ENCODE measurements around the gene TMC6.
"Not testable (repeated sequence)": the region's sequence is repeated elsewhere in the genome, so short reads cannot be mapped to it uniquely, and the experiment has no call there.

The TMC6 gene

DNA sequence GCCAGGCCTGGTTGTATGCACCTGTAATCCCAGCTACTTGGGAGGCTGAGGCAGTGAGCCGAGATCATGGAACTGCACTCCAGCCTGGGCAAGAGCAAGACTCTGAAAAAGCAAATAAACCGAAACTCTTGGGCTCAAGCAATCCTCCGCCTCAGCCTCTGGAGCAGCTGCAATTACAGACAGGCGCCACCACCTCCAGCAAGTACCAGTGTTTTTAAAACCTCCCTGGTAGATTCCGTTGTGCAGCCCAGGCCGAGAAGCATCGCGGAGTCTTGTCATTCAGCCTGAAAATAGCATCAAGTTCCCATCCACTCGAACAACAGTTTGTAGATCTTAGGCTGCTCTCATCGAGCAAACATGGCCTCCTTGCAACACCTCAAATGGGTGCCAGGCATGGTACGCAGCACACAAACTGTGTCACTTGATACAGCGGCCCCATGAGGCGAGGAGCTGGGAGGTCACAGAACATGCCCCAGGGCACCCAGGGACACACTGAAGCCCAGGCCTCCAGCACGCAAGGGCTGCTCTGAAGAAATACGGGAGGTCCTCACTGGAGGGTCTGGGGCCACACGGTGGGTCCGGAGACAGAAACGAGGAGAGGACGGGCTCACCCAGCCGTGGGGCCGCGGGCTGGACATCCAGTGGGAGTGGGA, 18.1 kb downstream of the TMC6 start:
- no peak for DNase-seq (ENCODE audit: low read depth in 2 of 2)

DNA sequence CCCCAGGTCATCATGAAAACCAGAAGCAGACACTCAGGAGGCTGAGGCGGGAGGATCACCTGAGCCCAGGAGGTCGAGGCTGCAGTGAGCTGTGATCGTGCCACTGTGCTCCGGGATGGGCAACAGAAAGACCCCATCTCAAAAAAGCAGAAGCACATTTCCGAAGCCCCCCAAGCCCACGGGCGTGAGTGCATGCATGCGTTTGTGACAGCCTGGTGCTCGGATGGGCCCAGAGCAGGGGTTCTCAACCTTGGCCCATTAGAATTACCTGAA, 19.1 kb downstream of the TMC6 start:
- no peak for DNase-seq (ENCODE audit: low read depth in 2 of 2)

DNA sequence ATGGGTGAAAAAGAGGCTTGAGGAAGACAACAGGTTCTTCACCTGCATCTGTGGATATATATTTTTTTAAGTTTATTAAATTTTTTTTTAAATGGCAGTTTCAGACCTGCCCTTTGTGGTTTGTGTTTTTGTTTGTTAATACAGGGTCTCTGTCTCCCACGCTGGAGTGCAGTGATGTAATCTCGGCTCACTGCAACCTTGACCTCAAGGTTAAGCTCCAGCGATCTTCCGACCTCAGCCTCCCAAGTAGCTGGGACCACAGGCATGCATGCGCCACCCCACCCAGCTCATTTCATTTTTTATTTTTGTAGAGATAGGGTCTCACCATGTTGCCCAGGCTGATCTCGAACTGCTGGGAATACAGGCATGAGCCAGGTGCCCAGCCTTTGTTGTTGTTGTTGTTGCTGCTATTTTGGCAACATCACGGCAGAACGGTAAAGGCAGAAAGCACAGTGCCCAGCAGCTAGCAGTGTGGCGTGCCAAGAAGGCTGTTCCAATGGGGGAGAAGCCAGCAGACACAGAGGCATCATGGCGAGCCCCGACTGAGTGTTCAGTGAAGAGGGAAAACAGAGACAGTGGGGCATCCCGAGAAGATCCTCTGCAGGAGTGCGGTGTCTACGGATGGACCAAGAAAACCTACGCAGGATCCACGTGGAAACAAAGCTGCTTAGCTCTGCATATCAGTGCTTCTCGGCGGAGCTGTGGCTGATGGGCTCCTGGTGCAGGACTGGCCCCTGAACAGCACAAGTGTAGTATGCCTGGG, 19.6 kb downstream of the TMC6 start:
- no peak for DNase-seq (ENCODE audit: low read depth in 2 of 2)

DNA sequence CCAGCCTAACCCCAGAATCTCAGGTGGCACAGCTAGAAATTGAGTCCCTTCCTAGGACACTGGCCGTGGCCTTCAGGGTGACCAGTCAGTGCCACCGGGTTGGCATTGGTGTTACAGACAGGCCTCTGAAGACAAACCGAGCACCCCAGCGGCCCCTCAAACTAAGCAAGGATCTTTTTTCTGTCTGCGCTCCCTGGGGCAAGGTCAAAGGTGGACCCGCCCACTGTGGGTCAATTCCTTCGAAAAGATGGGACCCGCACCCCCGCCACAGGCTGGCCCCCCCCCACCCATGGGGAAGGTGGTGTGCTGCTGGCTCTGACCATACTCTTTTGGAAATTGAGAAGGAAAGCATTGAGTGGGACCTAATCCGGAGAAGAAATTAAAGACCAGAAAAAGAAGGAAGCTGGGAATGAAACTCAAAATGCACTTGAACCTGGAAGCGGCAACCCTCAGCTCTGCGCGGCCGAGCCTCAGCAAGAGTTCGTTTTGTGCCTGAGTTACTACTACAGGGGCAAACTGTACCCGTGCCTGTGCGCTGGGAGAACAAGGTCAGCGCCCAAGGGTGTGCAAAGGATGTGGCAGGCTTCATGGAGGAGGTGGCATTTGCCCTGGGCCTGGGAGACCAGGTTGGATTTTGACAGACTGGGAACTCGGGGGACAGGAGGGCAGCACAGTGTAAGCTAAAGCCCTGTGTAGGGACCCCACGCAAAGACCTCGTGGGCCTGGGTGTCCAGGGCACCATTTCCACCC, 20.4 kb downstream of the TMC6 start:
- no peak for DNase-seq (ENCODE audit: low read depth in 2 of 2)

DNA sequence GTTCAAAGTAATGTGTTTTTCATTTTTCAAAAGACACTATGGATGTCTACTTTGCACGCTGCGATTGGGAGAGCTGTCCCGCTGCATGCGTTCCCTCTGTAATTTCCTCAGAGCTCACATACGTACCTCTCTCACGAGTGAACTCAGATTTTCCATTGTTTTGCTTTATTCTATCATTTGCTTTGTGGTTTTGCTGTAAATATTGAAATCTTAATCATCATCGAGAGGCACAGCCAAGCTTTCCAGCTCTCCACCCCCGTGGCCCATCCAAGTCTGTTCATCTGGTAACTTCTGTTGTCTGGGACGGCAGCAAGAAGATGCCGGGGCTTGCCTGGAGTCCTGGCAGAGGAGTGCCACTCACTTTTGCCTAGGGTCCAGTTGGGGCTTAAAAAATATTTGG, 21.1 kb downstream of the TMC6 start:
- DNase-seq (ENCODE audit: low read depth in 2 of 2): no peak

DNA sequence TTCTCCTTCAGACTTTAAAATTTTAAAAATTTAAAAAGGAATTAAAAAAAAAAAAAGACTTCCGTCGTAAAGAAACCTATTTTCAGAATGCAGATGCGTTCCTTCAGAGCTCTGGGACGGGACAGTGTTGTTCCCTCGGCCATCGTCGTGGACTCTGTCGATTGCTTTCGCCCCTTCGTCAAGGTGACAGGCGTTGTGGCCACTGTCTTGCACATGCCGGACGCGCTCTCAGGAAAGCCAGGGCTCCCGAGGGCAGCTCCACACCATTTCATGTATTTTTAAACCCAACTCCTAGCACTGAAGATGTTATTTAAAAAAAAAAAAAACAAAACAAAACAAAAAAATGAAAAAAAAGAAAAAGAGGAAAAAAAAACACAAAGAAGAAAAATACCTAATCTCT, 22.3 kb downstream of the TMC6 start:
- DNase-seq (ENCODE audit: low read depth in 2 of 2): no peak

DNA sequence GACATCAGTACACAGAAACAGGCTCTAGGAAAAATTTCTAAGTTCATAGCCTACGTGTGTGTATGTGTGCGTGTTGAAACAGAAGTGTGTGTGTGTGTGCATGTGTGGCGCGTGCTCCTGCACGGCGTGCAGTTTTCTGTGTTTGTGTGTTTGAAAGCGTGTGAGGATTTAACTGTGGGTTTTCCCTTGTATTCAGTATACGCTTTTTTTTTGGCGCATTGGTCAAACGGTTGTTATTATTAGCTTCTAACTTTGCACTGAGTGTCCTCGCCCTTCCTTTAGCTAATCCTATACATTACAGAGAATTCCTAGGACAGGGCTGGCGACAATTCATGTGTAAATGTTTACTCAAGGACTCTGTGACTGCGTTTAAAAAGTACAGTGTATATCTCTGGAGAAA, 23.0 kb downstream of the TMC6 start:
- no peak for DNase-seq (ENCODE audit: low read depth in 2 of 2)

DNA sequence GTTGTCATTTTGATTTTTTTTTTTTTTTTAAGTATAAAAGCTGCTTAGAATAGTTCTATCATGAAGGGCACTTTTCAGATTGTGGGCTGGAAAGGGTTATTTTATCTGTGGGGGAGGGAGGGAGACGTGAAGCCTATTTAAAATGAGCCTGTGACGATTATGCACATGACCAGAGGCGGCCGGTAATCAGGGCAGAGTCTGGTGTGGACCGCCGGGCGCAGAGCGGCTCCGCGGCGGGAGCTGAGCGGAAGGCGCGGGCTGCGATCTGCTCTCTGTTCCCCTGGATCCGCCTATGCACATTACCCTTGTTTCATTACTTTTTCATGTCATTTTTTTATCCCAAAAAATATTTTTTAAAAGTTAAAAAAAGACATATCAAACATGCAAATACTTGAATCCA, 23.5 kb downstream of the TMC6 start:
- no peak for DNase-seq (ENCODE audit: low read depth in 2 of 2)

DNA sequence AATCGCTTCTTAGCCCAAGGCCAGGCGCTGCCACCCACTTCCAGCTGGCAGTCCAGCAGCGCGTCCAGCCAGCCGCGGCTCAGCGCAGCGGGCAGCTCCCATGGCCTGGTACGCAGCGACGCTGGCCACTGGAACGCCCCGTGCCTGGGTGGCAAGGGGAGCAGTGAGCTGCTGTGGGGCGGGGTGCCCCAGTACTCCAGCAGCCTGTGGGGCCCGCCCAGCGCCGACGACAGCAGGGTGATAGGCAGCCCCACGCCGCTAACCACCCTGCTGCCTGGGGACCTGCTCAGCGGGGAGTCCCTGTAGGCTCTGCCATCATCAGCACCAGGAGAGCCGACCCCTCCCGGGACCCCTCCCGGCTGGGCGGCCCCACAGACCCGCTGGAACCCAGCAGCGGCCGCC, 24.0 kb downstream of the TMC6 start:
- DNase-seq (ENCODE audit: low read depth in 2 of 2): no peak

DNA sequence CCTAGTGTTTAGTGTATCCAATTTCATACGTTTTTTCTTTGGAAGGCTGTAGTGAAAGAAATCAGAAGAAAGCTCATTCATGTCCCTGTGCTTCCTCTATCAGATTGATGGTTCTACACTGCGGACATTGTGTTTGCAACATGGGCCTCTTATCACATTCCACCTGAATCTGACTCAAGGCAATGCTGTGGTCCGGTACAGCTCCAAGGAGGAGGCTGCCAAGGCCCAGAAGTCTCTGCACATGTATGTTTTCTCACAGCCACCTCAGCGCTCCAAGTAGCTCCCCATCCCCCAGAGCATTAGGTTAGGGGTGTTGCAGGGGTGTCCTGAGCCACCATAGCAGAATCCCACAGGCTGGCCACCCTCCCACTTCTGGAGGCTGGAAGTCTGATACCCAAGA, 25.2 kb downstream of the TMC6 start:
- no peak for DNase-seq (ENCODE audit: low read depth in 2 of 2)

DNA sequence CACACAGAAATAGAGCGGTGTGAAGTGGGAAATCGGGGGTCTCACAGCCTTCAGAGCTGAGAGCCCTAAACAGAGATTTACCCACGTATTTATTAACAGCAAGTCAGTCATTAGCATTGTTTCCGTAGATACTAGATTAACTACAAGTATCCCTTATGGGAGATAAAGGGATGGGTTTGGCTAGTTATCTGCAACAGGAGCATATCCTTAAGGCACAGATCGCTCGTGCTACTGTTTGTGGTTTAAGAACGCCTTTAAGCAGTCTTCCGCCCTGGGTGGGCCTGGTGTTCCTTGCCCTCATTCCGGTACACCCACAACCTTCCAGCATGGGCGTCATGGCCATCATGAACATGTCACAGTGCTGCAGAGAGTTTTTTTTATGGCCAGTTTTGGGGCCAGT, 27.0 kb downstream of the TMC6 start:
- no peak for DNase-seq (ENCODE audit: low read depth in 2 of 2)

DNA sequence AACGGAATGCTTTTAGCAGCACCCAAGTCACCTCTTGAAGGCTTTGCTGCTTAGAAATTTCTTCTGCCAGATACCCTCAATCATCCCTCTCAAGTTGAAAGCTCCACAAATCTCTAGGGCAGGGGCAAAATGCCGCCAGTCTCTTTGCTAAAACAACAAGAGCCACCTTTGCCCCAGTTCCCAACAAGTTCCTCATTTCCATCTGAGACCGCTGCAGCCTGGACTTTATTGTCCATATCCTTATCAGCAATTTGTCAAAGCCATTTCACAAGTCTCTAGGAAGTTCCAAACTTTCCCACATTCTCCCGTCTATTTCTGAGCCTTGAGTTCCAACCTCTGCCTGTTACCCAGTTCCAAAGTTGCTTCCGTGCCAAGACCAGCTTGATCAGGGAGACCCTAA, 27.4 kb downstream of the TMC6 start:
- no peak for DNase-seq (ENCODE audit: low read depth in 2 of 2)

DNA sequence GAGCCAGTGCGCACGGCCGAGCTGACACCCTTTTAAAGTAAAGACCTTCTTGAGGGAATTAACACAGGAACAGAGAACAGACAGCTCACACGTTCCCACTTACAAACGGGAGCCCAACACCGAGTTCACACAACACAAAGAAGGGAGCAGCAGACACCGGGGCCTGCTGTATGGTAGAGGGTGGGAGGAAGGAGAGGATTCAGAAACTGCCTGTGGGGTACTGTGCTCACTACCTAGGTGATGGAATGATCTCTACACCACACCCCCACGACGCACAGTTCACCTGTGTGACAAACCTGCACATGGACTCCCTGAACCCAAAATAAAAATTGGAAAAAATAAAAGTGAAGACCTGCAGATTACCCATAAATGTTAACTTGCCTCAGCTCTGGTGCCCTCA, 32.5 kb downstream of the TMC6 start:
- DNase-seq (ENCODE audit: low read depth in 2 of 2): no peak

DNA sequence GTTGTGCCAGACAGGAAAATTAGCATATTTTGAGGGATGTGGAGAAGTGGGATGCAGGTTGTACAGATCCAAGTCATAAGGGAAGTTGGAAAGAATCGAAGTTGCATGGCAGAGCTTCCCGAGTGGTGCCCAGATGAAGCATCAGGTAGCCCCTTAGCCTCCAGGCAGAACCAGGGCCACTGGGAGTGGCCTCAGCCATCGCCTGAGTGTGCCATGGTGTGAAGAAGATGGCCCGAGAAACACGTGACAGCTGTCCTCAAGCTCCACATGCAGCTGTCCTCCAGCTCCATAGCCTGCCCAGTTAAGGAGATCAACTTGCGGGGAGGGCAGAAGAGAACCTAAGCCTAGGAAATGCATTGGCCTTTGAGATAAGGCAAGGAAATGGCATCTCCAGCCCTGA, 33.5 kb downstream of the TMC6 start:
- DNase-seq (ENCODE audit: low read depth in 2 of 2): no peak

DNA sequence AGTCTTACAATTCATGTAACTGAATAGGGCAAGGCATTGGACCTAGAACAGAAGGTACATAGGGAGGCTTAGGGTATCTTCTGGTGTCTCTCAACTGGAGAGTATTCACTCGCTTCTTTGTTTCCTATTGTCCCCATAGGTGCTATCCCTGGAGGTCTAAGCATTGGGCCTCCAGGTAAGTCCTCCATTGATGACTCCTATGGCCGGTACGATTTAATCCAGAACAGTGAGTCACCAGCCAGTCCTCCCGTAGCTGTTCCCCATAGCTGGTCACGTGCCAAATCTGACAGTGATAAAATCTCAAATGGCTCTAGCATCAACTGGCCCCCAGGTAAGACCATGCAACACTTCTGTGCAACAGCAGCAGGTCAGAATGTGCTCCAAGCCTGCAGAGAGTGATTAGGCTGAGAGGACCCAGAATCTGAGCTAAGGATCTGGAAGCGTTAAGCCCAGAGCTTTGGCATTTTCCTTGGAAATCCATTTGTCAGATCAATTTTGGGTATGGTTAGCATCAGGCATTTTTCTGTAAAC, 35.7 kb downstream of the TMC6 start:
- no peak for DNase-seq (ENCODE audit: low read depth in 2 of 2)

DNA sequence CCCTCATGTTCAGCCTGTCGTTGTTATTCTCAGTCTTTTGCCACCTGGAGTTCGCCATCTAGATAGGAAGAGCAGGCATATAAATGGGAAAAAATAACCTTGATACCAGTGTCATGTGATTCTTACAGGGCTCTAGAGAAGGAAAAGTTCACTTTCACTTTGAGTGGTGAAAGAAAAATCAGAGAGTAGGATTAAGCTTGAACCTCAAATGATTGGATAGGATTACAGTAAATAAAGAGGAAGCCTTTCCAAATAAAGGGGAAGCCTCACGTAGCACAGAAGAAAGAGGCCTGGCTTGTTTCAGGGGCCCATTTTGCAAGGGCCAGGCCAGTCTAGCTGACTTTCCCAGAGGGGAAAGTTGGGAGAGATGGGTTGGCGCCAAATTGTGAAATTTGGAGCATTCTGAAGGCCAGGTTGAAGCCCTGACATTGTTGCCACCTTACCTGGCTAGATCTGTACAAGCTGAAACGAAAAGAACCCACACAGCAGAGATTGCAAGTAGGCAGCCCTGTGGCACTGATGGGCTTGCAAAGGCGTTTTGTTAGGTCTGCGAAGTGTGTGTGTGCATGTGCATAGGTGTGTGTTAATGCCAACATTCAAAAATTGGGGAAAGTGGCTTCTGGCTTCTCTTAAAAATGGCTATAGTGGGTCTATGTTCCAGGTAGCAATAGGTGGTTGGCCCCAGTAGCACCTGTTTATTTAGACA, 38.8 kb downstream of the TMC6 start:
- DNase-seq (ENCODE audit: low read depth in 2 of 2): no peak

DNA sequence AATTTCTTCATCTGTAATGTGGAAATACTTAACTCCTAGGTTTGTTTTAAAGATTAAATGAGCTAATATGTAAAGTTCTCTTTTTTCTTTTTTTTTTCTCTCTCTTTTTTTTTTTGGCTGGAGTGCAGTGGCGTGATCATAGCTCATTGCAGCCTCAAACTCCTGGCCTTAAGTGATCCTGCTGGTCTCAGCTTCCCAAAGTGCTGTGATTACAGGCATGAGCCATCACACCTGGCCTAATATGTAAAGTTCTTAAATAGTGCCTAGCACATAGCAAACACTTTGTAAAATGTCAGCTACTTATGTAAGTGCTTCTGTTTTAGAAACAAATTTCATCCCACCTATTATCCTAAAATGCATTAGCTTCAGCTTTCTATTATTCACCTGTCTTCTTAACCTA, 40.0 kb downstream of the TMC6 start:
- DNase-seq (ENCODE audit: low read depth in 2 of 2): no peak

DNA sequence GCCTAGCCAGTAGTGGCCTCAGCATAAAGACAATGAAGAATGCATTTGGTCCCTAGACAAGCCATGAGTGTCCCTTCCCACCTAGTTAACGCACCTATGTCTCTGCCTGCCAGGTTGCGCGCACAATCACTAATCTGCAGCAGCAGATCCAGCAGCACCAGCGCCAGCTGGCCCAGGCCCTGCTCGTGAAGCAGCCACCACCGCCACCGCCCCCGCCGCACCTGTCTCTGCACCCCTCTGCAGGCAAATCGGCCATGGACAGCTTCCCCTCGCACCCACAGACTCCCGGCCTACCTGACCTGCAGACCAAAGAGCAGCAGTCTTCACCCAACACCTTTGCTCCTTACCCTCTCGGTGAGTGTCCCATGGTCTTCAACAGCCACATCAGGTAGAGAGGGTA, 41.8 kb downstream of the TMC6 start:
- DNase-seq (ENCODE audit: low read depth in 2 of 2): no peak

DNA sequence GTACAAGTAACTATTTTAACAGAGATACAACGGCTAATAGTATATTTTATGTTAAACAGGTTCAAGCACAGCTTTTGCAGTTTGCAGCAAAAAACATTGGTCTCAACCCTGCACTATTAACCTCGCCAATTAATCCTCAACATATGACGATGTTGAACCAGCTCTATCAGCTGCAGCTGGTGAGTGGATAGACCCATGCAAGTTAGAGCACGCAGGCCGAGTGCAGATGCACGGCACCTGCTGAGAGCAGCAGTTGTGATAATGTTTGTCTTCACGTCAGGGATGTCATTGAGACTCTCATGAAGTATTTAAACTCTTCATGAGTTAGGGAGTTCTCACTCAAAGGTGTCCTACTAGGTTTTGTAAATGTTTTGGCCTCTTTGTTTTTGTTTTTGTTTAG, 45.6 kb downstream of the TMC6 start:
- no peak for DNase-seq (ENCODE audit: low read depth in 2 of 2)

DNA sequence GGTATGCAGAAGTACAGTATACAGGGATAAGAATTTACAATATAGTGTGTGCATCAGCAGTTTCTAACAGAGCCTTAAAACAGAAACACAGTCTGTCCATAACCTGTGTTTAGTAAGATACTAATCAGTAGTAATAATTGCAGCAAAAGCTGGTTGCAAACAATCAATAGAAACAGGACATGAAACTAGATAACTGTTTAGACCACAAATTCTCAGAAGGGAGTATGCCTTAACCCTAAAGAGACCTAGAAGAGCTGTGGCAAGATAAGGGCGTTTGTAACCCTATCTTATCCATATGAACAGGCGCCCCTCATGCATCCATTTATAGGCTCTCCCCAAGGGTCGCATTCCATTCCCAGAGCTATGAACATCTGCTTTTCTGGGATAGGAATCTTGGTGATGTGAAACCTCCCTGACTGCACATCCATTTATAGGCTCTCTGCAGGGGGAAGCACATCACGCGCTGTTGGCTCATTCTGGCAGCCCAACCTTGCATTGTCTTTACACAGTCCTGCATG, 46.1 kb downstream of the TMC6 start:
- DNase-seq (ENCODE audit: low read depth in 2 of 2): not testable (repeated sequence)

DNA sequence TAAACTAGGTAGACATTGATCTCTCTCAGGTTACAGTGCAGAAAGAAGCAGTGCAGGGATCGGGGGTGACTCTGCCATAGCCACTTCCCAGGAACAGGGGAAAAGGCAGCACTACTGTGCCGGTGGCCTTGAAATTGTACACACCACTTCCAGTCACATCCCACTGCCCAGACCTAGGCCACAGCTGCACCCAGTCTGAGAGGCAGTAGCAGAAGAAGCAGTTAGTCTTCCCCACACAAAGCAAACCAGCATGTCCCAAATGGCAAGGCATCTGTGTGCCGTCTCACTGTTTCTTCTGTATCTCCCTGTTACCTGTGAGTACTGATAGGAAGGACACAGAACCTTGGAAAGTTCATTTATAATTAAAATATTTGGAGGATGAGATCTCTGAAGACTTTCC, 47.0 kb downstream of the TMC6 start:
- DNase-seq (ENCODE audit: low read depth in 2 of 2): no peak

DNA sequence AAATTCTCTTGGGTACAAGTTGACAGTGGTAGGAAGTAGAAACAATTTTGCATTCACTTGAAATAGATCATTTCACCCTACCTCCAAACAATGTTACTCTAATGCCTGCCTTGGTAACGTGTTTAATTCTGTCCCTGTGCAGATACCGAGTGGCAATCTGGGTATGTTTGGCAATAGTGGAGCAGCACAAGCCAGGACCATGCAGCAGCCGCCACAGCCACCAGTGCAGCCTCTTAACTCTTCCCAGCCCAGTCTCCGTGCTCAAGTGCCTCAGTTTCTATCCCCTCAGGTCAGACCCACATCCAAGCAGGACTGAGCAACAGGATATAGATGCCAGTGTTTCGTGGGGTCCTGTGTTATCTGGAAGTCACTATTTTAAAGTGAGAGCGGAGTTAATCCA, 49.3 kb downstream of the TMC6 start:
- DNase-seq (ENCODE audit: low read depth in 2 of 2): no peak
